Measurements from ENCODE around the gene NPHS2. TPM values are rescaled to one million over a fixed set of nuclear protein-coding genes. Genes with fewer than 3 reads are reported as not detected.

The NPHS2 gene
- total and polyA plus RNA-seq, 2 of the 13 experiments (the other 11 are each of a cell fraction or from before 2014, with no cell fraction given): not detected

DNA sequence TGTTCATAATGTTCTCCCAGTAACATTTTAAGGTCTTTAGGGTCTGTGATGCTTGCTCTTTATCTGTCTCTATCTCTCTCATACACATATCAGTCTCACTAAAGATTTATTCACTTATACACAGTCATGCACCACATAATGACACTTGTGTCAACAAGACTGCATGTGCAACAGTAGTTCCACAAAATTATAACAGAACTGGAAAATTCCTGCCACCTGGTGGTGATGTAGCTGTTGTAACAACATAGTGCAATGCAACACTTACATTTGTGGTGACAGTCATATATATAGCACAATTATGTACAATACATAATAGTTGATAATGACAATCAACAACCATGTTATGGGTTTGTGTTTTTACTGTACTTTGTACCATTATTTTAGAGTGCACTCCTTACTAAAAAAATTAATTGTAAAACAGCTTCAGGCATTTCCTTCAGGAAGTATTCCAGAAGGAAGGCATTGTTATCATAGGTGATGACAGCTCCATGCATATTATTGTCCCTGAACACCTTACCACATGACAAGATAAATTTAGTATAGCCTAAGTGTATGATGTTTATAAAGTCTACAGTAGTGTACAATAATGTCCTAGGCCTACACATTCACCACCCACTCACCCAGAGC lies 24.0 kb upstream of the NPHS2 start (continued):
- TF ChIP-seq, protein P1, sequence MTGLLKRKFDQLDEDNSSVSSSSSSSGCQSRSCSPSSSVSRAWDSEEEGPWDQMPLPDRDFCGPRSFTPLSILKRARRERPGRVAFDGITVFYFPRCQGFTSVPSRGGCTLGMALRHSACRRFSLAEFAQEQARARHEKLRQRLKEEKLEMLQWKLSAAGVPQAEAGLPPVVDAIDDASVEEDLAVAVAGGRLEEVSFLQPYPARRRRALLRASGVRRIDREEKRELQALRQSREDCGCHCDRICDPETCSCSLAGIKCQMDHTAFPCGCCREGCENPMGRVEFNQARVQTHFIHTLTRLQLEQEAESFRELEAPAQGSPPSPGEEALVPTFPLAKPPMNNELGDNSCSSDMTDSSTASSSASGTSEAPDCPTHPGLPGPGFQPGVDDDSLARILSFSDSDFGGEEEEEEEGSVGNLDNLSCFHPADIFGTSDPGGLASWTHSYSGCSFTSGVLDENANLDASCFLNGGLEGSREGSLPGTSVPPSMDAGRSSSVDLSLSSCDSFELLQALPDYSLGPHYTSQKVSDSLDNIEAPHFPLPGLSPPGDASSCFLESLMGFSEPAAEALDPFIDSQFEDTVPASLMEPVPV (CRISPR knock-in tag; IDR thresholded peaks at IDR 0.05): no peak
- TF ChIP-seq STAG1 (CRISPR knock-in tag; IDR thresholded peaks at IDR 0.05): peak; percentile 57
- no peak for TF ChIP-seq TGIF2 (CRISPR knock-in tag; IDR thresholded peaks at IDR 0.05)
- TF ChIP-seq ATF1 (CRISPR knock-in tag; IDR thresholded peaks at IDR 0.05): no peak
- no peak for TF ChIP-seq ZNF563 (CRISPR knock-in tag; IDR thresholded peaks at IDR 0.05)
- peak; percentile 47 for TF ChIP-seq SMC3 (IDR thresholded peaks at IDR 0.05; ENCODE audit: low read length)
- TF ChIP-seq, protein P2, sequence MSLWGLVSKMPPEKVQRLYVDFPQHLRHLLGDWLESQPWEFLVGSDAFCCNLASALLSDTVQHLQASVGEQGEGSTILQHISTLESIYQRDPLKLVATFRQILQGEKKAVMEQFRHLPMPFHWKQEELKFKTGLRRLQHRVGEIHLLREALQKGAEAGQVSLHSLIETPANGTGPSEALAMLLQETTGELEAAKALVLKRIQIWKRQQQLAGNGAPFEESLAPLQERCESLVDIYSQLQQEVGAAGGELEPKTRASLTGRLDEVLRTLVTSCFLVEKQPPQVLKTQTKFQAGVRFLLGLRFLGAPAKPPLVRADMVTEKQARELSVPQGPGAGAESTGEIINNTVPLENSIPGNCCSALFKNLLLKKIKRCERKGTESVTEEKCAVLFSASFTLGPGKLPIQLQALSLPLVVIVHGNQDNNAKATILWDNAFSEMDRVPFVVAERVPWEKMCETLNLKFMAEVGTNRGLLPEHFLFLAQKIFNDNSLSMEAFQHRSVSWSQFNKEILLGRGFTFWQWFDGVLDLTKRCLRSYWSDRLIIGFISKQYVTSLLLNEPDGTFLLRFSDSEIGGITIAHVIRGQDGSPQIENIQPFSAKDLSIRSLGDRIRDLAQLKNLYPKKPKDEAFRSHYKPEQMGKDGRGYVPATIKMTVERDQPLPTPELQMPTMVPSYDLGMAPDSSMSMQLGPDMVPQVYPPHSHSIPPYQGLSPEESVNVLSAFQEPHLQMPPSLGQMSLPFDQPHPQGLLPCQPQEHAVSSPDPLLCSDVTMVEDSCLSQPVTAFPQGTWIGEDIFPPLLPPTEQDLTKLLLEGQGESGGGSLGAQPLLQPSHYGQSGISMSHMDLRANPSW (CRISPR knock-in tag; IDR thresholded peaks at IDR 0.05; ENCODE audit: borderline replicate concordance): no peak
- TF ChIP-seq, protein P3, sequence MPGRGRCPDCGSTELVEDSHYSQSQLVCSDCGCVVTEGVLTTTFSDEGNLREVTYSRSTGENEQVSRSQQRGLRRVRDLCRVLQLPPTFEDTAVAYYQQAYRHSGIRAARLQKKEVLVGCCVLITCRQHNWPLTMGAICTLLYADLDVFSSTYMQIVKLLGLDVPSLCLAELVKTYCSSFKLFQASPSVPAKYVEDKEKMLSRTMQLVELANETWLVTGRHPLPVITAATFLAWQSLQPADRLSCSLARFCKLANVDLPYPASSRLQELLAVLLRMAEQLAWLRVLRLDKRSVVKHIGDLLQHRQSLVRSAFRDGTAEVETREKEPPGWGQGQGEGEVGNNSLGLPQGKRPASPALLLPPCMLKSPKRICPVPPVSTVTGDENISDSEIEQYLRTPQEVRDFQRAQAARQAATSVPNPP (CRISPR knock-in tag; IDR thresholded peaks at IDR 0.05): no peak
- TF ChIP-seq, protein P4, sequence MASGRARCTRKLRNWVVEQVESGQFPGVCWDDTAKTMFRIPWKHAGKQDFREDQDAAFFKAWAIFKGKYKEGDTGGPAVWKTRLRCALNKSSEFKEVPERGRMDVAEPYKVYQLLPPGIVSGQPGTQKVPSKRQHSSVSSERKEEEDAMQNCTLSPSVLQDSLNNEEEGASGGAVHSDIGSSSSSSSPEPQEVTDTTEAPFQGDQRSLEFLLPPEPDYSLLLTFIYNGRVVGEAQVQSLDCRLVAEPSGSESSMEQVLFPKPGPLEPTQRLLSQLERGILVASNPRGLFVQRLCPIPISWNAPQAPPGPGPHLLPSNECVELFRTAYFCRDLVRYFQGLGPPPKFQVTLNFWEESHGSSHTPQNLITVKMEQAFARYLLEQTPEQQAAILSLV (CRISPR knock-in tag; IDR thresholded peaks at IDR 0.05; ENCODE audit: borderline replicate concordance): no peak
- TF ChIP-seq KLF6 (CRISPR knock-in tag; IDR thresholded peaks at IDR 0.05): no peak
- TF ChIP-seq, protein P5, sequence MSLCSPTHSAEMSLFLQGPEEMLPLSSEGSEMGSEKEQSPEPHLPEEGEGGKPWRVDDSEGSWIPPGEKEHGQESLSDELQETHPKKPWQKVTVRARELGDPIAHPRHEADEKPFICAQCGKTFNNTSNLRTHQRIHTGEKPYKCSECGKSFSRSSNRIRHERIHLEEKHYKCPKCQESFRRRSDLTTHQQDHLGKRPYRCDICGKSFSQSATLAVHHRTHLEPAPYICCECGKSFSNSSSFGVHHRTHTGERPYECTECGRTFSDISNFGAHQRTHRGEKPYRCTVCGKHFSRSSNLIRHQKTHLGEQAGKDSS (CRISPR knock-in tag; IDR thresholded peaks at IDR 0.05; ENCODE audit: borderline replicate concordance, low read depth): no peak

All from HepG2 (cell line).